HG02610 (cell line): ENCODE data around the gene DNASE1L1.

Experiments used
- ATAC-seq: cut with Tn5 transposase; IDR thresholded peaks from one replicate; pipeline ENCODE4 v1.9.1; 2021; ENCODE audit warnings: mild to moderate bottlenecking, moderate library complexity; ENCODE audit not compliant: unreplicated experiment

Gene DNASE1L1

DNA sequence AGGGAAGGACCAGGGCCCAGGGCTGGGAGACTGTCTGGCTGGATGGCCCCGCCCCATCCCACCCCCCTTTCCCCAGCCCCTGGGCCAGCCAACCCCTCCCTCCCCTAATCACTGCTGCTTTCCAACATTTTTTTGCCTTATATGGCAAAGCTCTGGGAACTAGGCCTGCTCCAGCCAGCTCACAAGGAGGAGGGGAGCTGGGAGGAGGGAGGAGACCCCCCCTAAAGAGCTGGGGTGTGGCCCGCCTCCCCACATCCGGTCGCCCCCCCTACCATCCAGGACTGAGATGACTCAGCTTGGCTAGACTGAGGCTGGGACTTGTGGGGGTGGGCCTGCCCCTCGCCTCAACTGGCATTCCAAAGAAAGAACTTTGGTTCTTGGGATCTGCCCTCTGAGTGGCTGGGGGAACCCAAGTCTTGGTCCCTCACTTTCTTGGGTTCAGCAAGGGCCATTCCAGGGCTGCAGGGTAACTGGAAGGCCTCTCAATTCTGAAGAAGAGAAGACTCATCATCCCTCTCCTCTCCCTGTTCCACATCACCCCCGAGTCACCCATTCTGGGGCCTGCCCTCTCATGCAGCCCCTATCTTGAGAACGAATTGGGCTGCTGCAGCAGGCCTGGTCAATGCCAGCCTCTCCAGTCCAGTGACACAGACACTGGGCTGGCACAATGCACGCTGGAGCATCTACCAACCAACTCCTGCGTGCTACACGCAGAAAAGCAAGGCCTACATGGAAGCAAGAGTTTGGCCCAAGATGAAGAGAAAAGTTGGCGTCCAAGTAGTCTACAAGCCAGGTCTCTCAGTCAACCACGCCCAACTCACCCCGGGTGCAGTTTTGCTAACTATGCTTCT lies 39.4 kb downstream of the DNASE1L1 start:
- no peak for ATAC-seq

DNA sequence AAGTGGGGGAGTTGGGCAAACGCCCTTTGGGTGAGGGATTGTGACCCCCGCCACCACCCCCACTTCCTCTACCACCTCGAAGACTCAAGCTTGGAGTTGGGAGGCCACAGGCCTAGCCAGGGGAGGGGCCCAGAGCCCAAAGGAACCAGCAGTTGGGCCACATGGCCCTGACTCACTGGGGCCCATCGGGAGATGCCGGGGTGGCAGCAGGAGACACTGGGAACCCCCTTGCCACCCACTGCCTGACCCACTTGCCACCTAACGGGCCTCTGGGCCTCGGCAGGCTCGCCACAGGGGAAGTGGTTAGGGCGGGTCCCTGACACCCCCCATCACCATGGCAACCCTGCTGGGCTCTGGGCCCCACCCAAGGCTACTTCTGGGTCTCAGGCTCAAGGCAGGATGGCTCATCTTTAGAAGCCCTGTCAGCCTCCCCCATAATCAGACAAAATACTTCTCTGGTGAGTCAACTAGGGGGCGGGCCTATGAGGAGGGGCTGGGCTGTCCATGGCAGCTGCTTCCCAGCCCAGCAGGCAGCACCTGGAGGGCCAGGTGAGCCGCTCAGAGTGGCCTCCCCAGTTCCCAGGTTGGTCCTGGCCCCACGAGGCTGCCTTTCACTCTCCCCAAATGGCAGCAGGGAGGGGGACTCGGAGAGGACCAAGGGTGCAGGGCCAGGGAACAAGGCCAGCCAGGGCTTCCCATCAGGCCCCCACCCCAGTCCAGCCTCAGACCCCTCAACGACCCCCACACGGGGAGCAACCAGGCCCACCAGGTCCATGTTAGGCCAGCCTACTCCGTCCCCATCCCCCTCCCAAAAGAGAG lies 40.2 kb downstream of the DNASE1L1 start:
- no peak for ATAC-seq

DNA sequence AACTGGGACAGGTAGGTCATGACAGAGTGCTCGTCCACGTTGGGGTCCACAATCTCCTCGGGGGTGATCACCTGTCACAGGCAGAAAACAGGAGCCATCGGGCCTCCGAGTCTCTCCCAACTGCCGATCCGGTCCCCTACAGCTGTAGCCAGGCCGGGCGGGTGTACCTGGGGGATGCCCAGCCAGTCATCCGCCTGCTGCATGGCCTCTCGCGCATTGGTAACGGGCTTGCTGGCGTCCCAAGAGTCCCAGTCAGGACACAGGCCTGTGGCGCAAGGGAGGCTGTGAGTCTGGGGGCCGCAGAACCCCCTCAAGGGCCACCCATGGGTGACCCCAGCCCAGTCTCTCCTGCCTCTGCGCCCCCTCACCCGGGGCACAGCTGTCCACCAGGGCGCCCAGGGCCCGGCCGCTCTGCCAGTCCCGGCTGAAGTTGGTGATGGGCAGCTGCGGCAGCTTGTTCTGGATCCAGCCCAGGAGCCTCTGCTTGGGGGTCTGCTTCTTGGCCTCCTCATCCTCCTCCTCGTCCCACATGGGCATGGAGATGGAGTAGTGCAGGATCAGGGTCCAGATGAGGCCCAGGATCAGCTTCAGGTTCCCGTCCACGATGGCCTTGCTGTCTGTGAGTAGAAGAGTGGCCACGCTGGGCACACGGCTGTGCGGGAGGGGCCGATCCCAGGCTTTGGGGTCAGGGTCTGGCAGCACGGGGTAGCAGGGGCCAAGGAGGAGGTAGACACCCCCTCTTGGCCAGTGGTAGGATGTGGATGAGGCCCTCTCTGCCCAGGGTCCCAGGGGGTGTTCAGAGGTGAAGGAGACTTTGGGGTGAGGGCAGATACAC lies 41.4 kb downstream of the DNASE1L1 start:
- ATAC-seq = no peak

DNA sequence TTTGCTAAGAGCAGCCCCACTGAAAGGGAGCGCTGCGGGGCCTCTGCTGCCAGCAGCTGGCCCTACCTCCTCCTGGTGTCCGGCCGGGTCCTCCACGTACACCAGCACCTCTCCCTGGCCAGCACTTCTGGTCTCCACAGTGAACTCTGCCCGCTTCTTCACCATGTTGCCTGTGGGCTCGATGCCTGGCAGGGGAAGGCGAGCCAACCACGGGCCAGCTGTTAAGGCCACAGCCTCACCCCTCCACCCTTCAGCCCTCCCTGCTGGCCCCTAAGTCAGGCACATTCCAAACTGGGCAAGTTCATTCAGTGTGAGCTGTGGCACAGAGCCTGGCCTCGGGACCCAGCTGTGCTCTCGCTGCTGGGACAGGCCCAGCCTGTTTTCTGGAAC lies 42.4 kb downstream of the DNASE1L1 start:
- no peak for ATAC-seq

DNA sequence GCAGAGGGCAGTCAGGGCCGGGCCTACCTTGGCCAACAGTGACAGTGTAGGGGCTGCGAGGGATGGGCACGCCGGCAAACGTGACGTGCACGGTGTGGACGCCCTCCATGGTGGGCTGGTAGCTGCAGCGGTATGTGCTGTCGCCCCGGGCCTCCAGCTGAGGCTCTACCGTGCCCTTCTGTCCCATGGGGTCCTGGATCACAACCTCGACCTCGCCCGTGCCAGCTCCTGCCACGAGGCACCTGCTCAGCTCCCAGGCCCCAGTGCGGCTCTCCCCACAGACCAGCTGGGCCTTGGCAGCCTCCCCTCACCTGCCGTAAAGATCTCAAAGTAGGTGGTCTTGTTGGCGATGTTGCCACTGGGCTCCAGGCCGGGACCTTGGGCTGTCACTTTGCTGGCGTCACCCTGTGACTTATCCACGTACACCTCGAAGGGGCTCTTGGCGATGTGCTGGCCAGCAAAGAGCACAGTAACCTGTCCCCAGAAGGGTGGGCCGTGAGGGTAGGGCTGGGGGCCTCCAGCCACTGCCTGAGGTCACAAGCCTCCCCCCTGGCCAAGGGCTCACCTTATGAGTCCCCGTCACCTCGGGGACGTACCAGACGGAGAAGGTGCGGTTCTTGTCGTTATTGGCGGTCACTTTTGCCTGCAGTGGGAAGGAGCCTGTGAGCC lies 42.9 kb downstream of the DNASE1L1 start:
- ATAC-seq = no peak

DNA sequence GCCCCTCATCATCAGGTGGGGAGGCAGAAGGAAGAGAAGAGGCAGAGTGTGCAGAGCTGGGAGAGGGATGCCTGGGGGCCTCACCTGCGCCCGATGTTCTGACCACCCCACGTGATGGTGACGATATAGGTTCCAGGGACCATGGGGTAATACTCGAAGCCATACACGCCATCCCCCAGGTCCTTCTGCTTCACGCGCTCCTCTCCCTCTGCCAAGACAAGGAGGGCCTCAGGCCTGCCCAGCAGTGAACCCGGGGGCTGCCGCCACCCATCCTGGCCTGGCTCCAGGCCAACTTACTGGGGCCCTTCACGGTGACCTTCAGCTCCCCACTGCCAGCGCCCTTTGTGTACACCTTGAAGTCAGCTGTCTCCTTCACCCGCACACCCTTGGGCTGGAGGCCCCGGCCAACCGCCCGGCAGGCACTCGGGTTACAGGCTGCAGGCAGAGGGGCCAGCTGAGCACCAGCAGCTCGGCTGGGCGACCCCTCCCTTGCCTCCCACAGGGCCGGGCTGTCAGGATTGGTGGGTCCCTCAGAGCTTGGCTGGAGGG lies 43.9 kb downstream of the DNASE1L1 start:
- ATAC-seq = no peak

DNA sequence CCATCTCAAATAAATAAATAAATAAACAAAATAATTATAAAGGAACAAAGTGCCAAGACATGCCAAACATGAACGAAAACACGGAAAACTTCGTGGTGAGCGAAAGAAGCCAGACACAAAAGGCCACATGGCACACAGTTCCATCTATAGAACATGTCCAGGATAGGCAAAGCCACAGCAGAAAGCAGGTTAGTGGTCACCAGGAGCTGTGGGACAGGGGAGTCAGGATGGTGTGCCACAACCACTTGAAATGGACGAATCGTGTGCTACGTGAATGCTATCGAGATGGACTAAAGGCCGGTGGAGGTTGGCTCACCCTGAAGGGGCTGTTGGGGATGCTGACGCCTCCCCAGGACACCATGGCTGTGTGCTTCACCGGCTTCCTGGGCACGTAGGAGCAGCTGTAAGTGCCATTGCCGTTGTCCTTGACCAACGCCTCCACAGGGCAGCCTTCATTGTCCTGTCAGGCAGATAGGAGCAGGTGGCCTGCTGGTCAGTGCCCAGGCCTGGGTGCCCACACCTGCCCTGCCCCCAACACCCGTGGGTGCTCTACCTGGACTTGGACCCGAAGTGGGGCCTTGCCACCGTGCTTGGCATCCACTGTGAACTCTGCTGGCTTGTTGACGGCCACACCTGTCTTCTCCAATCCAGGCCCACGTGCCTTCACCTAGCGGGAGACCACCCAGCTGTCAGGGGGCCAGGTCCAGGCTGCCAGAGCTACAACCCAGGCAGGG lies 45.2 kb downstream of the DNASE1L1 start:
- ATAC-seq = no peak

DNA sequence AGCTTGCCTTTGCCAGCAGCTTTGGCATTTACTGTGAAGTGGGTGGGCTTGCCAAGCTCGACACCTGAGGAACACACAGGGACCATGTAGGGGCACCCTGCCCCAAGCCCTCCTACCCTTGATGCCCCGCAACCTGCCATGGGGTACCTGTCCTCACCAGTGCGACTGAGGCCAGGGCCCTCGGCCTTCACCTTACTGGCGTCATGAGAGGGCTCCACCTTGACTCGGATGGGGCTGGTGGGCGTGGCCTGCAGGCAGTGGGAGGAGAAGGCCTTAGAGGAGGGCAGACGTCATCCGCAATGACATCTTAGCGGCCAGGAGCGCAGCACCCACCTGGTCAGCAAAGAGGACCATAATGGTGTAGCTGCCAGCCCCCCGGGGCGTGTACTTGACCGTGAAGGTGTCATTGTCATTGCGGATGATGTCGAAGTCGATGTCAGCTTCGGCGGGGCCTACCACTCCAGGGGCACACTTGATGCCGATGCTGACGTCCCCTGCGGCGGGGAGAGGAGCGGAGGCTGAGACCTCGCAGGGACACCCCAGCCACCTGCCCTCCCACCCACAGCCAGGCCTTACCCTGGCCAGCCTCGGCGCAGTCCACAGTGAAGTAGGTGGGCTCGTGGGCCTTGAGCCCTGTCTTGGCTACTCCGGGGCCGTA lies 46.8 kb downstream of the DNASE1L1 start:
- ATAC-seq = no peak

DNA sequence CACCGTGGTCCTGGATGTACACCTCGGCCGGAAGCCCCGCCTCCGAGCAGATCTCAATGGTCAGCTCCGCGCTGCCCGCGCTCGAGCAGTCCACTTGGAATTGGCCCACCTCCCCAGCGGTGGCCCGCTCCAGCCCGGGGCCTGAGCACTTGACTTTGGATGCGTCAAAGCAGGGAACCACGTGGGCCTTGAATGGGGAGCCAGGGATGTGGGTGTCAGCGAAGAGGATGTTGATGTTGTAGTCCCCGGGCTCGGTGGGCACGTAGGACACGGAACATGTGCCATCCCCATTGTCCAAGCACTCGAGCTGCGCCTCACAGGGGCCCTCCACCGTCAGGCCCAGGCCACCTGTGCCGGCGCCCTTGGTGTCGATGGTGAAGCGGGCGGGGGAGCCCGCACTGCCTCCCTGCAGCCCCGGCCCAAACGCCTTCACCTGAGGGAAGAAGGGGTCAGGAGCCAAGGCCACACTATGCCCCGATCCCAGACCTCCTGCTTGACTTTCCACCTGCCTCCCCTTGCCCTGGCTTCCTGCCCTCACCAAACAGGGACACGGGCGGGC lies 48.8 kb downstream of the DNASE1L1 start:
- ATAC-seq = no peak

DNA sequence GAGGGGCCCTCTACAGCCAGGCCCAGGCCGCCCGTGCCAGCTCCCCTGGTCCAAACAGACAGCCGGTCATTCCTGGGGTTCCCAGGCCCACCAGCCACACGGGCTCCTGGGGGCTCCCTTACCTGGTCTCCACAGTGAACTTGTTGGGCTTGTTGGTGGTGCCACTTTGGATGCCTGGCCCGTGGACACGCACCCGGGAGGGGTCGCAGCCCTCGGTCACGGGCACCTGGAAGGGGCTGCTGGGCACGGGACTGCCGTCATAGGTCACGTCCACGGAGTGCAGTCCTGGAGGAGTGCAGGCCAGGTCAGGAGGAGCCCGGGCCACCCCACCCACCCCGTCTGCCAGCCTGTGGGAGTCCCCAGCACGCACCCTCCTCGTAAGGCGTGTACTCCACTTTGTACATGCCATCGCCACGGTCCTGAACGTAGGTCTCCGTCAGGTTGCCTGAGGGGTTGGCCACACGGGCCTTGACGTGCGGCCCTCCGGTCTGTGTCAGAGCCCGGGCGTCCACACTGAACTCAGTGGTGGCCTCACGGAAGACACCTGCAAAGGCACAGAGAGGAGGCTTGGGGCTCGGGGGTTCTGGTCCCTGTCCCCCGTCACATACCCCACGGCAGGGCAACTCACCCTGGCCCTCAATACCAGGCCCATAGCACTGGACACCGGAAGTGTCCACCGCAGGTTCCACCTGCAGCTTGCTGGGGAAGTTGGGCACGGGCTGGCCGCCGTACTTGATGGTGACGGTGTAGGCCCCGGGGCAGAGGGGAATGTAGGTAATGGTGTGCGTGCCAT lies 49.5 kb downstream of the DNASE1L1 start:
- no peak for ATAC-seq

DNA sequence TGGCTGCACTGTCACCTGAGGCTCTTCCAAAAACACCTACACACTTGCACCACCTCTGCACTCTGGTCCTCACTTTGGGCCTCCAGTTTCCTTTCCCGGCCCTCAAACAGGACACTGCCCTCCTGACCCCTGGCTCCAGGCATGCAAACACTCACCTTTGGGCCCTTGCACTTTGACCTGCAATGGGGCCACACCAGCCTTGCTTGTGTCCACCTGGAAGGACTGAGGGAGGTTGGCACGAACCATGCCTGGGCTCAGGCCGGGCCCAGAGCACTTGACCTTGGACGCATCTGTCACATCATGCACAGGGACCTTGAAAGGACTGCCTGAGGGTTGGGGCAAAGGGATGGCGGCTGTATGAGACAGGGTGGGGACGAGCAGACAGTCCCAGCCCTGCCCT lies 50.2 kb downstream of the DNASE1L1 start:
- no peak for ATAC-seq

DNA sequence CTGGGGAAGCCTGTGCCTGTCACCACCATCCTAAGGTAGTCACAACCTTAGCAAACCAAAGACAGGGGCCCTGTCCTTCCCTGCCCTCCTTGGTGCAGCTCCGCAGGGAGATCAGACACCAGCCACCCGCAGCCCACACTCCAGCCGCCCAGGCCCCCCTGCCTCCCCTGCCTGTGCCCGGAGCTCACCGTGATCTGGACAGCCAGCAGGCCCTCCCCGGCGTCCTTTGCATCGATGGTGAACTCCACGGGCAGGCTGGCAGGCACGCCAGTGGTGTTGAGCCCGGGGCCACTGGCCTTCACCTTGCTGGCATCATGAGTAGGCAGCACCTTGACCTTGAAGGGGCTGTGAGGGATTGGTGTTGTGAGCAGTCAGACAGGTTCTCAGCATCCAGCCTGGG lies 51.0 kb downstream of the DNASE1L1 start:
- no peak for ATAC-seq

DNA sequence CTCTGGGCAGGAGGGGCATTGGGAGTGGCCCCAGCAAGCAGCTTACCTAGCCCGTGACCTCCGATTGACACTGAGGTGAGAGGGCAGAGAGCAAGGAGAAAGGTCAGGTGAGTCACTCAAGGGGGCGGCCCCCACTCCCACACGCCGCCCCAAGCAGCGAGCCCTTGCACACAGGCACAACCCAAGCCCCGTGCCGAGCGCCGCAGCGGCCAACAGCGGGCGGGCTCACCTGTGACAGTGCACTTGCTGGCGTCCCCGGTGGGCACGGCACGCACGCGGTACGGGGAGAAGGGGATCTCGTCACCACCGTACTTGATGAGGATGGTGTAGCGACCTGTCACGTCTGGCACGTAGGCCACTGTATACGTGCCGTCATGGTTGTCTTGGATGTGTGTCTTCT lies 51.8 kb downstream of the DNASE1L1 start:
- no peak for ATAC-seq

DNA sequence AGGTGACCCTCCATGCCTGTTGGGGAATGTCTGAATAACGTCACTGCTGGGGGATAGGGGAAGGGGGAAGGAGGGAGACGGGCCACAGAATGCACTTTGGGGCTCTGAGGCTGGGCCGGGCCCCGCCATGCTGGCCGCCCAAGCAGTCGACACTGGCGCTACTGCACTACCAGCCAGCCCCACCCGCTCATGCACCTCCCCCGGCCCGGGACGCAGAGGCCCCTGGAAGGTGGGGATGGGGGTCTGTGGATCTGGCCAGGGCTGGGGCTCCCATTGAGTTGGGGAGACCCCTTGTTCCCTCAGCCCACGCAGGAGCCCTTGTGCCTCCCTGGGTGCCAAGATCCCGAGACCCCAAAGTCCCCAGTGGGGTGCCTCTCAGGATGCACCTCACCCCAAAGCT lies 52.5 kb downstream of the DNASE1L1 start:
- ATAC-seq = no peak

DNA sequence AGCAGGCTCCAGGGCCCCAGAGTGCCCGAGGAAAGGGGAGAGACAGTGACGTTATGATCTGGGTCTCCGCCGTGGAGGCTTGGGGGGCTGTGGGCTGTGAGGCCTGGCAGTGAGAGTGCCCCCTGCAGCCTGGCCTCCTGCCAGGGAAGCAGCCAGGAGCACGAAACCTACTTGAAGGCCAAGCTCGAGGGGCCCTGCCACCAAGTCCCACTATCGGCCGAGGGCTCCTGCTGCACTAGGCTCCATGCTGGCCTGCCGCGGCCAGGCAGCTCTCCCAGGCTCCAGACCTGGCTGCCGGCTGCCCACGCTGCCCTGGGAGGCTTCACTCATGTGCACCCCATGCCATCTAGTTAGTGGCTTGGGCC lies 53.3 kb downstream of the DNASE1L1 start:
- ATAC-seq = no peak

DNA sequence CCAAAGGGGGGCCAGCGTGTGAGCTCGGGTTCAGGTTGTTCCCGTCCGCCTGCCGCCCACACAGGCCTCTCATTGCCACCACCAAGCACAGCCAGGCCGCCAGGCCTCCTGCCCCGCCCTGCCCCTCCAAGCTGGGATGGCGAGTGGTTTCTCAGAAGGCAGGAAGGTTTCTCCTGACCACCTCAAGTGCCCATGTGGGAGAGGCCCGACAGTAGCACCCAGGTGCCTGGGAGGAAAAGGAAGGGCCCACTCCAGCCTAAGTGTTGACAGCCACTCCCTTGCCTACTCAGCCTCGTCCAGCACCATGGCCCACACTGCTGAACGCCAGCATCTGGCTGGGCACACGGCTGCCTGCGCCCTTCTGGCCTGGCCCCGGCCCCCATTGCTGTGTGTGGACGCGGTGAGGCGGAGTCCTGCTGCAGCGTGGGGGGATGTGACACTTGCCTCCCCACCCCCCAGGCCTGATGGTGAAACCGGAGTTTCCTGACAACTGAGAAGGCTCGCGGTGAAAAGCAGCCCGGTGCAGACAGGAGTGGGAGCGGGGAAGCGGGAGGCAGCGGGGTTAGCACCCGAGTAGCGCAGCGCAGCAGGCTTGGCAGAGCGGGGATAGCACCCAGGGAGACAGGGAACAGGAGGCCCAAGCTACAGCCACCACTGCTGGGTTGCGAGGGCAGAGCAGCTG lies 53.8 kb downstream of the DNASE1L1 start:
- no peak for ATAC-seq

DNA sequence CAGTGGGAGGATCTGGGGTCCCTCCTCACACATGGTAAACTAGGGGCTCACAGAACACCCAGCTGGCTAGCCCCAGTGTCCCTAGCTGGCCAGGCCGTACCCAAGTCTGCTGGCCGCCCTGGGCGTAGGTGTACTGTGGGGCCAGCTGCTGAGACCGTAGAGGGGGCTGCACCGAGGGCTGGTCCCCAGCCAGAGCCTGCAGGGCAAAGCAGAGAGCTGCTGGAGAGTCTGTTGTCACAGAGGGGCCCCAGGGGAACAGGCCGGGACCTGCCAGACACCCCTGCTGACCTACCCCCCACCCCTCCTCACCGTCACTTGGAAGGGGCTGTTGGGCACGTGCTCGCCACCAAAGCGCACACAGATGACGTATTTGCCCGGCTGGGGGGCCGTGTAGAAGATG lies 54.5 kb downstream of the DNASE1L1 start:
- no peak for ATAC-seq

DNA sequence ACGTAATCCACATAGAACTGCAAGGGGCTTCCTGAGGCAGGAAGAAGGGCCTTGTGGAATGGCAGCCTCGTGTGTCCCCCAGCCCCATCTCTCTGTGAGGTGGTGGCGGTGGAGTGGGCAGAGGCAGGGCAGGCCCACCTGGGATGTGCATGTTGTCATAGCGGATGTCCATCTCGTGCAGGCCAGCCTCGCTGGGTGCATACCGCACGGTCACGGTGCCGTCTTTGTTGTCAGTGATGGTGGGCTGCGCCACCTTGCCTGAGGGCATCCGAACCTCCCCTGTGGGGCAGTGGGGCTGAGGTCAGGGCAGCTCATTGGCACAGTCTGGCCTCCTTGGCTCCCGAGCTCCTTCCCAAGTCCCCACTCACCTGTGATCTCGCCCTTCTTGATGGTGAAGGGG lies 55.0 kb downstream of the DNASE1L1 start:
- no peak for ATAC-seq
